ENCODE results near the gene RASGRP1.

The RASGRP1 gene

GRCh38 chr15:38460543-38460942 lies 104.1 kb downstream of the RASGRP1 start:
- no peak for DNase-seq (ENCODE audit: low read depth in 3 of 3)

DNA sequence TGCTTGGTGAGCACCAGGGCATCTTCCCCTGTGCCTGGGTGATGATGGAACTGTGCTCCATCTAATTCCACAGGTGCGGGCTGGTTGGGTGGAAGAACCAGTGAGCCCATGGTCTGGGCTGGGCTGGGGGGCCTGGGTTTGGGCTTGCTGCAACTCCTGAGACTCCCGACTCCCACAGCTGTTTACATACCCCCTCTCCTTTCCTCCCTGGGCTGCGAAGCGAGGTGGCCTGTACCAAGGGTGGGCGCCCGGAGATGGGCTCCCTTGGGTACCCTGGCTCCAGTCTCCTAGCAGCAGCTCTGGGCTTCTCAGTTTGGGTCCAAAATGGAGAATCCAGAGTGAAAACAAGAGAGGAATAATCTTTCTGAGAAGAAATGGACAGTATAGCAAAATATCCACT lies 105.1 kb downstream of the RASGRP1 start:
- no peak for DNase-seq (ENCODE audit: low read depth in 3 of 3)

GRCh38 chr15:38458646-38459045 lies 106.0 kb downstream of the RASGRP1 start:
- no peak for DNase-seq (ENCODE audit: low read depth in 3 of 3)

DNA sequence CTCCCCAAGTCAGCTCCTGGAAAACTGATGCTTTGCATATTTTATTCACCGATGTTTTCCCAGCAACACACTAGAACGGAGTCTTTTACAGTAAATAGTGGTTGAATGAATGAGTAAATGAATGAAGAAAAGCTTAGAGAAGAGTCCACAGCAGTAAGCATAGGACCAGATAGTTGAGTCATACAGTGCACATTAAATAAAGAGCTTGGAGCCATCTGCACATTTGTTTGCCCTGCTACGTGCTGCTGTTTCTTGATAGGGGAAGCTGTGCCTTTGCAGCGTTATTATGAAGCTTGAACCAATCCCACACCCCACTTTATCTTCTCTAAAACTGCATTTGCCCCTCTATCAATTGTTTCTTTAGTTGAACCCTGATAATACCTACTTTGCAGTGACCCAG lies 109.5 kb downstream of the RASGRP1 start:
- no peak for DNase-seq (ENCODE audit: low read depth in 3 of 3)

GRCh38 chr15:38454696-38455090 lies 109.9 kb downstream of the RASGRP1 start:
- DNase-seq (ENCODE audit: low read depth in 3 of 3), result no peak

DNA sequence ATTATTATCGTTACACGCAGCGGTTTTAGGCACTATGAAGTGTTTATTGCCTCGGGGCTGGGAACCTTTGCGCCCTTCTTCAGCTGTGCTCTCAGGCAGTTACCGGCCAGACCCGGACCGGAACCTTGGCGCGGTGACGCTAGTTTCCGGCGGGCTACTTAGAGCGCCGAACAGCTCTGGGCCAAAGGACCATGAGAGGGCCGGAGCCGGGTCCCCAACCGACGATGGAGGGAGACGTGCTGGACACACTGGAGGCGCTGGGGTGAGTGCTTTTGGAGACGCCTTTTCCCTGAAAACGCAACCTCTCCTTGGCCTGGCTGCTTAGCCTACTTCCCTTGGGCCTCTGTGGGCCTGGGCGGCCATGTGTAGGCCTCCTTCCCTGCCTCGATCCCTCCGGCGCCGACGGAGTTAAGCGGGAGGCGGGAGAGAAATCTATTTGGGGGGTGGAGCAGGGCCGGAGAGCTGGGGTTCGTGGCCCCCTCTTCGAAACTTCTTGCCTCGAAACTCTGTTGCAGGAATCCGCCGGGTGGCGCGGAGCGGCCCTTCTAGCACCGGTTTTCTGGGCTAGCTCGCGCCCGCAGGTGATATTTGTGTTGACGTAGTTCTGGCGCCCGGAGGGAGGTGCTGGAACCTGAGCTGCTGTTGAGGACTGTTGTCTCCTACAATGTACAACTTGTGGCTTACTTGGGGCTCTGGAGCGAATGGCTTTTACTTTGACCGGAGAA lies 110.5 kb downstream of the RASGRP1 start, which contains the start of gene FAM98B:
TSS of gene FAM98B (plus strand) at position 157 of the 725 bp plus-strand sequence. CDS start at position 192, 35 bp downstream.
- peak; percentile 79 to 89 (median 84) for DNase-seq (ENCODE audit: low read depth in 3 of 3)

GRCh38 chr15:38441130-38441519 lies 123.5 kb downstream of the RASGRP1 start:
- DNase-seq (ENCODE audit: low read depth in 3 of 3), result no peak

DNA sequence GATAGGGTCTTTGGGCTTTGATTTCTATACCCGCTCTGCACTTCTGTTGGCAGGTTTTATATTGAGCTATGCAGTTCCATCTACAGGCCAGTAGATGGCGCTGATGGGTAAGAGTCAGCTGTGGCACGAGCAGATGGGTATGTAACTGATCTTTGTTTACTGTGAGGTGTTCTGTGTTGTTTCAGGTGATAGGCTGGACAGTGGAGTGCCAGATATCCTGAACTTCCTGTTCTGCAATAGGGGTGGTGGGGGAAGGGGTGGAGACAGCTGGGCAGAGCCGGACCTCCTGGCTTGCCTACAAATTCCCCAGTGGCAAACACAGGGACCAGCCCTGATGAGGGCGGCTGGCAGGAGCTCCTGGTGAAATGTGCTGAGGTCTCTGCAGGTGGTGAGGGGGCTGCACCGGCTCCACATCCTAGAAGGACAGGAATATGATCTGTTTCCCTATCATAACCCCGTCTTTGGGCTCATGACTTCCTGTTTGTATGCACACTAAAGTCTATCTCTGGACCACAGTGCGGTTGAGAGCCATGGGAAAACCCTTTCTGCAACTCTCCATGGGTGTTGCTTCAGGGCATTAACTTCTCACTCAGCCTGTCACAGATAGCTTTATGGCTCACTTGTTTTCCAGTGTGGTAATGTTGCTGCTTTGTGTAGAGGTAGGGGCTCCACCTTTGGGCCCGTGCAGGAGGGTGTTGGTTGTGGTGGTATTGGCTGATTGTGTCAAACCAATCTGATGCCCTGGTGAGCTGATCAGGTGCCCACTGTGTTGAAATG lies 124.1 kb downstream of the RASGRP1 start:
- peak; percentile 11 to 46 (median 28) for DNase-seq (ENCODE audit: low read depth in 3 of 3)
